AG10803 (cell line): ENCODE data around the gene PBX3.

Experiments
- DNase-seq: peaks from one replicate; pipeline ENCODE4 v3.0.0; 2010; ENCODE audit warnings: low read depth
- H3K4me3 ChIP-seq: 2 replicates; pipeline ENCODE4 v1.5.1; 2011; ENCODE audit warnings: mild to moderate bottlenecking, low read length, control low read depth
- TF ChIP-seq, protein P1 (sequence below): conservative IDR thresholded peaks from 2 replicates; pipeline ENCODE4 v1.5.1; 2011; ENCODE audit warnings: mild to moderate bottlenecking, low read length, control low read depth, inconsistent platforms

The PBX3 gene

DNA sequence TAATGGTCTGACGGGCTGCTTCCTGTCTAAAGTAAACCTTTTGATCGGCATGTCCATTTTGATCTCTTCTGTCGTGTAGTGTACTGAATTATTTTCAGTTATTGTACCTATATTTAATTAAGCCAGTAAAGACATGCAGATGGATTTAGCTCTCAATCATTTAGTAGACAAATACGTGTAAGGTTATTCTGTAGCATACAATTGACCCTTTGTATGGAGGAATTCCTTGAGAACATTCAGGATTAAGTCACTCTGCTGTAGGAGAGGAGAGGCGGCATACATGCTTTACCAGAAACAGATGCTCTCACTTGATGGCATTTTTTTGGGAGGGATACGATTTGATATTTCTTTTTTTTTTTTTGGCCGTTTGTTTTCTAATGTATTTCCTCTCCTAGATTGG, 141.0 kb downstream of the PBX3 start:
- H3K4me3 ChIP-seq: no peak overlapping the region
- TF ChIP-seq, protein P1, sequence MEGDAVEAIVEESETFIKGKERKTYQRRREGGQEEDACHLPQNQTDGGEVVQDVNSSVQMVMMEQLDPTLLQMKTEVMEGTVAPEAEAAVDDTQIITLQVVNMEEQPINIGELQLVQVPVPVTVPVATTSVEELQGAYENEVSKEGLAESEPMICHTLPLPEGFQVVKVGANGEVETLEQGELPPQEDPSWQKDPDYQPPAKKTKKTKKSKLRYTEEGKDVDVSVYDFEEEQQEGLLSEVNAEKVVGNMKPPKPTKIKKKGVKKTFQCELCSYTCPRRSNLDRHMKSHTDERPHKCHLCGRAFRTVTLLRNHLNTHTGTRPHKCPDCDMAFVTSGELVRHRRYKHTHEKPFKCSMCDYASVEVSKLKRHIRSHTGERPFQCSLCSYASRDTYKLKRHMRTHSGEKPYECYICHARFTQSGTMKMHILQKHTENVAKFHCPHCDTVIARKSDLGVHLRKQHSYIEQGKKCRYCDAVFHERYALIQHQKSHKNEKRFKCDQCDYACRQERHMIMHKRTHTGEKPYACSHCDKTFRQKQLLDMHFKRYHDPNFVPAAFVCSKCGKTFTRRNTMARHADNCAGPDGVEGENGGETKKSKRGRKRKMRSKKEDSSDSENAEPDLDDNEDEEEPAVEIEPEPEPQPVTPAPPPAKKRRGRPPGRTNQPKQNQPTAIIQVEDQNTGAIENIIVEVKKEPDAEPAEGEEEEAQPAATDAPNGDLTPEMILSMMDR: no peak
- DNase-seq: peak; percentile 58

DNA sequence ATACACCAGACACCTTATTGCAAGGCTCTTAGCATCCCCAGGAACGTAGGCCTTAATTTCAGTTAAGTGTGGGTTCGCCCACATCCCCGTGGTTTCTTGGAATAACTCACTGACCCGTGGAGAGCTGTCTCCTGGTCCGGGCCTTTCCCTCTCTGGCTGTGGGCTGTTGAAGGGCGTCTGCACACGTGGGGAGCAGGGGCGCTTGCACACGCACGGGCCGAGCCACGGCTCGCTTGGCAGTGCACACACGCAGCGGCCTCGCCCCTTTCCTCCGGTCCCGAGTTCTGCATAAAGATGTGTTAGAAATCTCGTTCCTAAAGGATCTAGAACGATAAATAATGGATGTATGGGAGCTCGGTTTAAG, 141.9 kb downstream of the PBX3 start:
- TF ChIP-seq, protein P1: no peak
- peak; percentile 13 for DNase-seq
- H3K4me3 ChIP-seq: peak overlapping the region; percentile 64

DNA sequence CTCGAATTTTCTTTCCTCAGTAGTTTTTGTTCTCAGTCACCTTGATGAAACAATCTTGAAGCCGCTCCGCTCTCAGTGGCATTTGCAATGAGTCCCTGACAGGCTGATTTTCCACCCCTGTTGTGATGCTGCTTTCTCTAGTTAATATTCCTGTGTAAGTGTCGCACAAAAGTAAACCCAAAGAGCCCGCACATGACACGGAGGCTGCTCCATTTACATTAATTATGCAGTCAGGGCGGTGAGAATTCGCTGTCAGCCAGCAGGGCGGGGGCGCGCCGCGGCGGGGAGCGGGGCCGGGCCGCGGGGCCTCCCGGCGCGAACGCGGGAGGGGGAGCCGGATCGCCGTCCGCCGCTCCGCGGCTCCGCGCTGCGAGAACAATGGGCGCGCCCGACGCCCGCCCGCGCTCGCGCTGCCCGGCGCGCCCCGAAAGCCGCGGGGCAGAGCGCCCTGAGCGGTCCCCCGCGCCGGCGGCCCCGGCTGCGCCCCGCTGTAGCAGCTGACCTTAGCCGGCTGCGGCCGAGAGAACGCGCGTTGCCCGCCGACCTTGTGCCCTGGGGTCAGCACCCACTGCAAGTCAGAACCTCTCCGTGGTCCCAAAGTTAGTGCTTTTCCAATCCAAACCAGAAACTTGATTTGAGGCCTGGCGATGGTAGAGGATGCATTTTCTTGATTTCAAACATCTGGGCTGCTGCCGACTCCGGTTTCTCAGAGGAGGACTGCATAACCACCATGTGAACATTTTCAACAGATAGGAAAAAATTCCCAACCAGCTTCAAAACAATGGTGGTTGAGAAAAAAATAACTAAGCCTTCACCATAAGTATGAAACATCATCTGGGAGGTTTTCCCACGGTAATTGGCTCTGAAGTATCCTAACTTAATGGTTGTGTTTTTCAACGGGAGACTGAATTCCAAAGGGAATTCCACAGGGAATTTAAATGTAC, 142.6 kb downstream of the PBX3 start:
- TF ChIP-seq, protein P1: no peak
- peak overlapping the region; percentile 64 for H3K4me3 ChIP-seq
- DNase-seq: peak; percentile 80

DNA sequence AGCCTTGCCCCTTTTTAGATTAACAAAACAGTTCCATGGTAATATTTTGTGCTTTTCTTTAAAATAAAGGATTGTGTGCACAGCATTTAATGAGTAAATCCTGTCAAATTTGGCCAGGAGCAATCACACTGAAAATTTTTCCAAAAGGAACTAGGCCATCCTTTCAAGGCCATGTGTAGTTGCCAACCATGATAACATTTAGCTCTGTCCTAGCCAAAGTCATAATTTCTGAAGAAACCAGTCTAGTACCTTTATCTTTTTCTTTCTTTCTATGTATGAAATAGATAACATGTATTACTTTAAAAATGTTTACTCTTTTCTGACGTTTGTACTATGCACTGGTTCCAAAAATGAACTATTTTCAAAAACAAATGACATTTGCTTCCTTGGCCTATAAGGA, 143.7 kb downstream of the PBX3 start:
- TF ChIP-seq, protein P1: no peak
- H3K4me3 ChIP-seq: no peak overlapping the region
- DNase-seq: no peak

DNA sequence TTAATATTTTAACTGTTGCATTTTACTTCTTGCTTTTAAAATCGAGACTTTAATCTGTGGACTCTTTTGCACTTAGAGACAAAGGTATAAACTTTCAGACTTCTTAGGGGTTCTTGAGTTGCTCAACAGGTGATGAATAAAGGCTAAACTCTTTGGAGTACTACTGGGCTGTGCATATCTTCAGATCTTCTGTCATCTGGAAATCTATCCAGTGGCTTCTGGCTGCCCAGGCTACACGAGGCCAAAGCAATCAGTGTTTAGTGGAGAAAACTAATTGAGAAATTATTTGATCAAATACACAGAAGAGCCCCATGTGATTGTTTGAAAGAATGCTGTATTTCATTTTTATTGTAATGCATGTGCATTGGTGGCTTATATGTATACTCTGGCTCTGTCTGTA, 146.1 kb downstream of the PBX3 start:
- TF ChIP-seq, protein P1: no peak
- DNase-seq: no peak
- H3K4me3 ChIP-seq: no peak overlapping the region

DNA sequence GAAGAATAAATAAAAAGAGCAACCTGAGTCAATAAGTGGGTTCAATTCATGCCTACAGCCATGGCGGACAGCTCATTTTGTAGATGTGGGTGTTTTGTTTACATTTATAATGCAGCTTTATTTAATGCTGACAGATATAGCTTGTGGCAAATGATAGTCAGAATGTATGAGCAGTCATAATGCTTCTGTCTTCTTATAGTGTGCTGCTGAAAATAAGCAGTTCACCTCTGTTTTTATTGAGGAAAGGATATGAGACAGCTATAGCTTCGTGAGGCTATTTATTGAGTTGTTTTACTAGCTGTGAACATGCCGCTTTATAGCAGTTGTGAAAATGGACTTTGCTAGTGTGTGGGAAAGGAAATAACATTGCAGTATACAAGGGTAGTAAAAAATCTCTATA, 147.4 kb downstream of the PBX3 start:
- DNase-seq: no peak
- TF ChIP-seq, protein P1: no peak
- no peak overlapping the region for H3K4me3 ChIP-seq

DNA sequence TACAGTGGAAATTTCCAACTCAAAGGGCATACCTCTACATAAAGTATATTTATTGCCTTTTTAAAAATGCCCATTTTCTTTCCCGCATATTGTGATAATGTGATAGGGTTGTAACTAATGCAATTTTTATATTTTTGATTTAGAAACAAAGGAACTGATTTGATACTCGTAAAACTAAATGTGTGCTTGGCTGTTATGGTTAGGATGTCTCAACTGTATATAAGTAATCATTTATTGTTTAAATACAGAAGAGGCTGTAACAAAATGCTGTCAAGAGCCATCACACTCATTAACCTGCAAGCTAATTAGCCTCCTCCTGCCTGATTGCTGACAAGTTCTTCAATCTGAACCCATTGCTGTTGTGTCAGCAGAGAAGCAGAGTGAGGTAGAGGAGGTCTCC, 149.2 kb downstream of the PBX3 start:
- H3K4me3 ChIP-seq: no peak overlapping the region
- TF ChIP-seq, protein P1: no peak
- no peak for DNase-seq
